A673 (cell line): ENCODE results near the gene RNF10. TPM values are rescaled to one million over a fixed set of nuclear protein-coding genes. Genes with fewer than 3 reads are reported as not detected.
A peak's percentile ranks its signal among the peaks of the same experiment; 100 is the strongest.

Experiments used
- BruUV-seq: library from RNA; stranded (reverse); fragments of 400-500 nt; replicated peaks from 2 replicates; lab custom pipeline; 2021; lab: Mats Ljungman, UMichigan
- CTCF ChIA-PET: fragments of 300-600 bp; sonication (Branson Sonifier 250); formaldehyde crosslinking; loops from one replicate; lab custom pipeline; 2022; ENCODE audit warnings: antibody characterized with exemption; lab: Charles Lee
- POLR2A ChIA-PET: fragments of 300-600 bp; sonication (Branson Sonifier 250); formaldehyde crosslinking; loops from one replicate; lab custom pipeline; 2022; ENCODE audit warnings: antibody characterized with exemption; ENCODE audit not compliant: low non-redundant PET; lab: Charles Lee
- DNase-seq: peaks from one replicate; pipeline ENCODE4 v3.0.0-alpha.2; 2015; ENCODE audit warnings: low spot score
- H3K27ac ChIP-seq: fragments of 200-600 bp; sonication (generic); 2 replicates; pipeline ENCODE4 v1.5.1; 2016; ENCODE audit warnings: mixed run types, low read depth, mild to moderate bottlenecking, mixed read lengths, antibody characterized with exemption, low read length; ENCODE audit not compliant: poor library complexity, severe bottlenecking
- H3K27me3 ChIP-seq: fragments of 200-600 bp; sonication (generic); replicated peaks from 2 replicates; pipeline ENCODE4 v1.6.1; 2017; ENCODE audit warnings: mixed run types, low read depth, mild to moderate bottlenecking, mixed read lengths, antibody characterized with exemption, low read length; ENCODE audit not compliant: insufficient read depth, poor library complexity
- H3K36me3 ChIP-seq: fragments of 200-600 bp; sonication (generic); 2 replicates; pipeline ENCODE4 v1.6.1; 2016; ENCODE audit warnings: mixed run types, mild to moderate bottlenecking, mixed read lengths, antibody characterized with exemption, low read length; ENCODE audit not compliant: insufficient read depth, poor library complexity, severe bottlenecking
- H3K4me1 ChIP-seq: fragments of 200-600 bp; sonication (generic); 2 replicates; pipeline ENCODE4 v1.6.1; 2017; ENCODE audit warnings: mixed run types, mild to moderate bottlenecking, mixed read lengths, antibody characterized with exemption, low read length; ENCODE audit not compliant: insufficient read depth, poor library complexity, severe bottlenecking
- H3K4me3 ChIP-seq: fragments of 200-600 bp; sonication (generic); 2 replicates; pipeline ENCODE4 v1.5.1; 2016; ENCODE audit warnings: low read depth, mixed run types, mild to moderate bottlenecking, mixed read lengths, low read length; ENCODE audit not compliant: poor library complexity, severe bottlenecking
- H3K9me3 ChIP-seq: fragments of 200-600 bp; sonication (generic); 2 replicates; pipeline ENCODE4 v1.6.1; 2016; ENCODE audit warnings: mixed run types, low read depth, mild to moderate bottlenecking, mixed read lengths, antibody characterized with exemption, low read length; ENCODE audit not compliant: poor library complexity, severe bottlenecking
- EZH2 ChIP-seq: fragments of 200-600 bp; sonication (generic); IDR thresholded peaks from 2 replicates; pipeline ENCODE4 v1.6.1; 2017; ENCODE audit warnings: borderline replicate concordance, low read depth, mild to moderate bottlenecking, mixed read lengths, antibody characterized with exemption, low read length; ENCODE audit not compliant: poor library complexity, severe bottlenecking
- intact Hi-C: fragments of 100-400 bp; cut with micrococcal nuclease; formaldehyde crosslinking; loops from one replicate; pipeline ENCODE4 v1.10.0; 2022; ENCODE audit not compliant: unreplicated experiment
- total RNA-seq: library from RNA; stranded (reverse); gene quantifications from 2 replicates; pipeline ENCODE4 v1.2.3, GENCODE V29; 2021
- TF ChIP-seq, protein P1 (sequence below): fragments of 300-800, 200-600 bp; sonication (generic); conservative IDR thresholded peaks from 2 replicates; pipeline ENCODE4 v1.5.1; 2017; ENCODE audit warnings: low read depth, mild to moderate bottlenecking, antibody characterized with exemption, low read length, moderate library complexity, mixed read lengths

Gene RNF10
- total RNA-seq, 1 experiment from 2014 or later = 240 TPM

DNA sequence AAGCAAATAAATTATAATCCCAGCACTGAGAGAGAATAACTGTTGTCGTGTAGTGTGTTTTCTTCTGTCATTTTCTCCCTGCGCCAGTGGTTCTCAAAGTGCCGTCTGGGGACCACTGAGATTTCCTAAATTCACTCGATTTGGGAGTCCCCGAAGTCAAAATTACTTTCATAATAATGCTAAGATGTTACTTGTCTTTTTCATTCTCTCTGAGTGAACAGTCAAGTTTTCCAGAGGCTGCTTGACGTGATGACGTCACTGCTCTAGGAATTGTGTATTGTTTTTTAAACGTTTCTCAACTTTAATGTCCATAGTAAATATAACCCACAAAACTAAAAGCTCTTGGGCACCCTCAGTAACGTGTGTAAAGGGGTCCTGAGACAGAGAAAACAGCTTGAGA lies 47.8 kb downstream of the RNF10 start:
- peak; percentile 17 for DNase-seq
- Histone ChIP-seq H3K9me3 (no peaks in the 10 kb centered on the region), H3K4me3 (peak overlapping the region; percentile 89), H3K36me3 (peaks cover 20% of the 10 kb centered on the region), H3K27me3 (no peaks in the 10 kb centered on the region), H3K27ac (no peak overlapping the region), H3K4me1 (peaks cover 10% of the 10 kb centered on the region)
- ChIA-PET POLR2A (no interaction called here), CTCF (interaction anchor here (0.5 to 1.4 kb wide), 2 partner anchors 85 to 390 kb away, joined by 3 to 5 read pairs; no protein-coding TSS in a partner anchor)
- BruUV-seq = no TSS peak
- TF ChIP-seq EZH2 = no peak
- TF ChIP-seq, protein P1, sequence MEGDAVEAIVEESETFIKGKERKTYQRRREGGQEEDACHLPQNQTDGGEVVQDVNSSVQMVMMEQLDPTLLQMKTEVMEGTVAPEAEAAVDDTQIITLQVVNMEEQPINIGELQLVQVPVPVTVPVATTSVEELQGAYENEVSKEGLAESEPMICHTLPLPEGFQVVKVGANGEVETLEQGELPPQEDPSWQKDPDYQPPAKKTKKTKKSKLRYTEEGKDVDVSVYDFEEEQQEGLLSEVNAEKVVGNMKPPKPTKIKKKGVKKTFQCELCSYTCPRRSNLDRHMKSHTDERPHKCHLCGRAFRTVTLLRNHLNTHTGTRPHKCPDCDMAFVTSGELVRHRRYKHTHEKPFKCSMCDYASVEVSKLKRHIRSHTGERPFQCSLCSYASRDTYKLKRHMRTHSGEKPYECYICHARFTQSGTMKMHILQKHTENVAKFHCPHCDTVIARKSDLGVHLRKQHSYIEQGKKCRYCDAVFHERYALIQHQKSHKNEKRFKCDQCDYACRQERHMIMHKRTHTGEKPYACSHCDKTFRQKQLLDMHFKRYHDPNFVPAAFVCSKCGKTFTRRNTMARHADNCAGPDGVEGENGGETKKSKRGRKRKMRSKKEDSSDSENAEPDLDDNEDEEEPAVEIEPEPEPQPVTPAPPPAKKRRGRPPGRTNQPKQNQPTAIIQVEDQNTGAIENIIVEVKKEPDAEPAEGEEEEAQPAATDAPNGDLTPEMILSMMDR = no peak
- intact Hi-C loops = loop anchor here (2.0 to 5.0 kb wide), 4 partner anchors 65 to 530 kb away; no protein-coding TSS in a partner anchor

DNA sequence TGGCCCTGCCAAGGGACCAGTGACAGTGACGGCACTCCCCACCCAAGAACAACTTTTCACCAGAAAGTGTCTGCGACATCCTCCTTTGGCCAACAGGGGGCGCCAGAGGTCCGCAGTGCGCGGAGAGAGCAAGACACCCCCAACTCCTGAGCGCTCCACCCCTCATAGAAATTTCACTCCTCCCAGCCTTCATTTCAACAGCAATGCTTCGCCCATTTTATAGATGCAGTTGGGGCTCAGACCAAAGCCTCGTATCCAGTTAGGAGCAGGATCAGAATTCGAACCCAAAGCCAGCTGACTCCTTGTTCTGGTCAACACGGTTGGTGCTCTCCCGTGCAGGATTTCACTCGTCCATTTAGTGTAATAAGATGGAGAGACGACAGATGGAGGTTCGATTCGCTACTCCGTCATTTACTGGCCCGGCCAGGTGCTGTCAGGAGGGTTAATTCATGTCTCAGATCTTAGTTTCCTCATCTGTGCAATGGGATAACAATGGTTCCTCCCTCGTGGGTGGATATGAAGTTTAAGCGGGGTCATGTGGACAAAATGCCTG lies 49.4 kb downstream of the RNF10 start:
- intact Hi-C loops = loop anchor here (1.0 to 5.0 kb wide), 5 partner anchors 64 to 529 kb away; no protein-coding TSS in a partner anchor
- Histone ChIP-seq H3K36me3 (peaks cover 5% of the 10 kb centered on the region), H3K4me3 (peak overlapping the region; percentile 44), H3K27ac (no peak overlapping the region), H3K4me1 (peaks cover 10% of the 10 kb centered on the region), H3K9me3 (no peaks in the 10 kb centered on the region), H3K27me3 (no peaks in the 10 kb centered on the region)
- CTCF ChIA-PET = interaction anchor here (0.6 to 1.2 kb wide), 2 partner anchors 320 to 388 kb away, joined by 3 to 4 read pairs; no protein-coding TSS in a partner anchor
- TF ChIP-seq EZH2 = no peak
- TF ChIP-seq, protein P1 = peak; percentile 95
- POLR2A ChIA-PET = no interaction called here
- DNase-seq = peak; percentile 86
- no TSS peak for BruUV-seq

- peaks cover 10% of the 10 kb centered on the region for H3K4me1 ChIP-seq
- H3K27me3 ChIP-seq = no peaks in the 10 kb centered on the region
- peak overlapping the region; percentile 44 for H3K4me3 ChIP-seq
- no peaks in the 10 kb centered on the region for H3K9me3 ChIP-seq
- H3K27ac ChIP-seq = no peak overlapping the region
- no peaks in the 10 kb centered on the region for H3K36me3 ChIP-seq
- intact Hi-C loops = loop anchor here (5.0 kb wide), 2 partner anchors 63 to 528 kb away; no protein-coding TSS in a partner anchor
- DNase-seq = peak; percentile 52
- ChIA-PET POLR2A (no interaction called here), CTCF (interaction anchor here (0.6 kb wide), 1 partner anchor 319 kb away, joined by 4 read pairs; no protein-coding TSS in a partner anchor)
- no TSS peak for BruUV-seq
- no peak for TF ChIP-seq EZH2
- TF ChIP-seq, protein P1 = peak; percentile 25; the same call in 1 of the 2 replicates
Measured at GRCh38 chr12:120584343-120585149, 50.4 kb downstream of the RNF10 start.
